K562 (cell line): ENCODE measurements around the gene TUBB4B. TPM values are rescaled to one million over a fixed set of nuclear protein-coding genes. Genes with fewer than 3 reads are reported as not detected.

Source experiments
- ETV1 ChIP-seq: fragments of 450-650 bp; conservative IDR thresholded peaks from 2 replicates; pipeline ENCODE4 v1.6.1; 2016; ENCODE audit warnings: missing genetic modification characterization, control low read depth, low read depth, missing compliant biosample characterization
- EWSR1 ChIP-seq: fragments of 450-650 bp; IDR thresholded peaks from 2 replicates; pipeline ENCODE4 v1.6.1; 2018; ENCODE audit warnings: borderline replicate concordance, mild to moderate bottlenecking, low read depth, moderate library complexity; ENCODE audit not compliant: partially characterized antibody
- HIVEP1 ChIP-seq: fragments of 250-450 bp; sonication (Bioruptor Pico); IDR thresholded peaks from 2 replicates; pipeline ENCODE4 v1.4.0; 2020; ENCODE audit warnings: mild to moderate bottlenecking
- NCOR1 ChIP-seq: fragments of 450-650 bp; IDR thresholded peaks from 2 replicates; pipeline ENCODE4 v1.6.1; 2016; ENCODE audit warnings: mild to moderate bottlenecking, moderate library complexity
- NELFE ChIP-seq: IDR thresholded peaks from 2 replicates; pipeline ENCODE4 v1.6.1; 2011; ENCODE audit warnings: mild to moderate bottlenecking; ENCODE audit not compliant: insufficient read depth, insufficient read length
- NEUROD1 ChIP-seq: fragments of 150-350 bp; IDR thresholded peaks from 2 replicates; pipeline ENCODE4 v1.6.1; 2014; ENCODE audit warnings: borderline replicate concordance, low read length, low read depth; ENCODE audit not compliant: partially characterized antibody
- SREBF2 ChIP-seq: sonication (generic); formaldehyde crosslinking; IDR thresholded peaks from 2 replicates; pipeline ENCODE4 v1.4.0; 2020; ENCODE audit warnings: mild to moderate bottlenecking, missing genetic modification reagents
- WHSC1 ChIP-seq: IDR thresholded peaks from one replicate; pipeline ENCODE4 v1.6.1; 2012; ENCODE audit warnings: low read length, control low read depth, inconsistent platforms
- ZNF217 ChIP-seq: sonication (generic); formaldehyde crosslinking; IDR thresholded peaks from 2 replicates; pipeline ENCODE4 v1.8.0; 2022; ENCODE audit warnings: mild to moderate bottlenecking, missing genetic modification reagents
- ZNF224 ChIP-seq: sonication (generic); formaldehyde crosslinking; IDR thresholded peaks from 2 replicates; pipeline ENCODE4 v1.8.0; 2022; ENCODE audit warnings: mild to moderate bottlenecking, missing genetic modification reagents
- polyA plus RNA-seq, 8 experiments: library from polyadenylated mRNA; depleted of rRNA in 4 of 8; stranded (reverse) in 5 of 8; unstranded in 3 of 8; fragments of >200 nt; fragmentation: Nextera tagmentation in 2 of 8; fragmentation: Illumina TruSeq in 1 of 8; extraction: Ambion mirVana in 2 of 8; extraction: Trizol in 1 of 8; gene quantifications; 2 replicates each; pipeline versions ENCODE4 v1.2.1 to v1.2.3, GENCODE V29; 2011 to 2014; ENCODE audit warnings: inconsistent platforms in 1 of 8, missing spikeins in 1 of 8
- total RNA-seq, 7 experiments: library from RNA; depleted of rRNA in 6 of 7; stranded (reverse); fragments of >200 nt in 6 of 7; fragmentation: Illumina TruSeq in 2 of 7; extraction: Trizol in 2 of 7; gene quantifications; 2 replicates each; pipeline versions ENCODE4 v1.2.1 to v1.2.3, GENCODE V29; 2011 to 2021; ENCODE audit warnings: low replicate concordance in 1 of 7
- TF ChIP-seq, protein P1 (sequence below): fragments of 150-350 bp; IDR thresholded peaks from 2 replicates; pipeline ENCODE4 v1.6.1; 2014; ENCODE audit warnings: low read depth, mild to moderate bottlenecking, low read length, borderline replicate concordance
- TF ChIP-seq, protein P2 (sequence below): sonication (generic); formaldehyde crosslinking; IDR thresholded peaks from 2 replicates; pipeline ENCODE4 v1.8.1; 2023; ENCODE audit warnings: mild to moderate bottlenecking, missing genetic modification reagents
- TF ChIP-seq, protein P3 (sequence below): sonication (generic); formaldehyde crosslinking; IDR thresholded peaks from 2 replicates; pipeline ENCODE4 v1.8.0; 2022; ENCODE audit warnings: mild to moderate bottlenecking, missing genetic modification reagents
- TF ChIP-seq, protein P4 (sequence below): fragments of 450-650 bp; IDR thresholded peaks from 2 replicates; pipeline ENCODE4 v1.6.1; 2016; ENCODE audit warnings: antibody characterized with exemption

TUBB4B gene
- total and polyA plus RNA-seq, 9 of the 15 experiments (the other 6 are each of a cell fraction or from before 2014, with no cell fraction given), result 24.1 to 443 (median 268) TPM

DNA sequence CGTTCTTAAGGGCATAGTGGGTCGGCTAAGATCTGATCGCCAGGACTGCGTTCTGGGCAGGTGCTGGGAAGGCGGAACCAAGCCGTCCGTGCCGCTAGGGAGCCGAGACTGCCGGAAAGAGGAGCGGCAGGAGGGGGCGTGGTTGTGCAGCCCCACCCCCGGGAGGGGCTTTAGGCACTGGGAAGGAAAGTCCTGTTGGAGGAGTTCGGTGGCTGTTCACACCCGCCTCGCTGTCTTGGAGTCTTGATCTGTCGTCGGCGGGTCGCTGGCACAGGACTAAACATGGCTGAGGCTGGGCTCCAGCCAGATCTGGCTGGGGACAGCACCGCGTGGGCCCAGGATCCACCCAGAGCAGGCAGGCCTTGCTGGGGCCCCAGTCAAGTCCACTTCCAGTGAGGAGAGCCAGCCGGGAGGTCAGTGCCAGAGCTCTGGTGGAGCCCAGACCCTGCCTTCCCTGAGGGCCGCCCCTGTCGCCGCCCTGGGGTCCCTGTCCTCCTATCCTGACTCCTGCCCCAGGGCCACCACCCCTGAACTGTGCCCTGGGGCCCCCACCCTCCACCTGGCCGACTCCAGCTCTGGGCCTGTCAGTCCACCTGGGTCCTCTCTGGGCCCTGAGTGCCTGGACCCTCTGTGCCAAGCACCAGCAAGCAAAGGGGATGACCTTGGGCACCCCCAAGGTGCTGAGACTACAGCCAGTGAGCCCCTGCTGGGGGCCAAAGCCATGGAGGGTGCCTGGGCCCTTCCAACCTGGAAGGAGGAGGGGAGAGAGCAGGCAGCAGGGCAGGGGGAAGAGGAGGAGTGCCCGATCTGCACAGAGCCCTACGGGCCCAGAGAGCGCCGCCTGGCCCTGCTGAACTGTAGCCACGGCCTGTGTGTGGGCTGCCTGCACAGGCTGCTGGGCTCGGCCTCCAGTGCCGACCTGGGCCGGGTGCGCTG lies 23.5 kb upstream of the TUBB4B start (continued):
- TF ChIP-seq WHSC1 (no peak), NELFE (no peak), HIVEP1 (CRISPR knock-in tag) (no peak), SREBF2 (CRISPR knock-in tag) (no peak), ETV1 (tag) (peak; percentile 54), ZNF217 (CRISPR knock-in tag) (no peak), EWSR1 (no peak), NEUROD1 (no peak), NCOR1 (no peak), ZNF224 (CRISPR knock-in tag) (no peak)
- TF ChIP-seq, protein P1, sequence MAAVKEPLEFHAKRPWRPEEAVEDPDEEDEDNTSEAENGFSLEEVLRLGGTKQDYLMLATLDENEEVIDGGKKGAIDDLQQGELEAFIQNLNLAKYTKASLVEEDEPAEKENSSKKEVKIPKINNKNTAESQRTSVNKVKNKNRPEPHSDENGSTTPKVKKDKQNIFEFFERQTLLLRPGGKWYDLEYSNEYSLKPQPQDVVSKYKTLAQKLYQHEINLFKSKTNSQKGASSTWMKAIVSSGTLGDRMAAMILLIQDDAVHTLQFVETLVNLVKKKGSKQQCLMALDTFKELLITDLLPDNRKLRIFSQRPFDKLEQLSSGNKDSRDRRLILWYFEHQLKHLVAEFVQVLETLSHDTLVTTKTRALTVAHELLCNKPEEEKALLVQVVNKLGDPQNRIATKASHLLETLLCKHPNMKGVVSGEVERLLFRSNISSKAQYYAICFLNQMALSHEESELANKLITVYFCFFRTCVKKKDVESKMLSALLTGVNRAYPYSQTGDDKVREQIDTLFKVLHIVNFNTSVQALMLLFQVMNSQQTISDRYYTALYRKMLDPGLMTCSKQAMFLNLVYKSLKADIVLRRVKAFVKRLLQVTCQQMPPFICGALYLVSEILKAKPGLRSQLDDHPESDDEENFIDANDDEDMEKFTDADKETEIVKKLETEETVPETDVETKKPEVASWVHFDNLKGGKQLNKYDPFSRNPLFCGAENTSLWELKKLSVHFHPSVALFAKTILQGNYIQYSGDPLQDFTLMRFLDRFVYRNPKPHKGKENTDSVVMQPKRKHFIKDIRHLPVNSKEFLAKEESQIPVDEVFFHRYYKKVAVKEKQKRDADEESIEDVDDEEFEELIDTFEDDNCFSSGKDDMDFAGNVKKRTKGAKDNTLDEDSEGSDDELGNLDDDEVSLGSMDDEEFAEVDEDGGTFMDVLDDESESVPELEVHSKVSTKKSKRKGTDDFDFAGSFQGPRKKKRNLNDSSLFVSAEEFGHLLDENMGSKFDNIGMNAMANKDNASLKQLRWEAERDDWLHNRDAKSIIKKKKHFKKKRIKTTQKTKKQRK, result no peak
- TF ChIP-seq, protein P2, sequence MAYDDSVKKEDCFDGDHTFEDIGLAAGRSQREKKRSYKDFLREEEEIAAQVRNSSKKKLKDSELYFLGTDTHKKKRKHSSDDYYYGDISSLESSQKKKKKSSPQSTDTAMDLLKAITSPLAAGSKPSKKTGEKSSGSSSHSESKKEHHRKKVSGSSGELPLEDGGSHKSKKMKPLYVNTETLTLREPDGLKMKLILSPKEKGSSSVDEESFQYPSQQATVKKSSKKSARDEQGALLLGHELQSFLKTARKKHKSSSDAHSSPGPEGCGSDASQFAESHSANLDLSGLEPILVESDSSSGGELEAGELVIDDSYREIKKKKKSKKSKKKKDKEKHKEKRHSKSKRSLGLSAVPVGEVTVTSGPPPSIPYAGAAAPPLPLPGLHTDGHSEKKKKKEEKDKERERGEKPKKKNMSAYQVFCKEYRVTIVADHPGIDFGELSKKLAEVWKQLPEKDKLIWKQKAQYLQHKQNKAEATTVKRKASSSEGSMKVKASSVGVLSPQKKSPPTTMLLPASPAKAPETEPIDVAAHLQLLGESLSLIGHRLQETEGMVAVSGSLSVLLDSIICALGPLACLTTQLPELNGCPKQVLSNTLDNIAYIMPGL, result no peak
- TF ChIP-seq, protein P3, sequence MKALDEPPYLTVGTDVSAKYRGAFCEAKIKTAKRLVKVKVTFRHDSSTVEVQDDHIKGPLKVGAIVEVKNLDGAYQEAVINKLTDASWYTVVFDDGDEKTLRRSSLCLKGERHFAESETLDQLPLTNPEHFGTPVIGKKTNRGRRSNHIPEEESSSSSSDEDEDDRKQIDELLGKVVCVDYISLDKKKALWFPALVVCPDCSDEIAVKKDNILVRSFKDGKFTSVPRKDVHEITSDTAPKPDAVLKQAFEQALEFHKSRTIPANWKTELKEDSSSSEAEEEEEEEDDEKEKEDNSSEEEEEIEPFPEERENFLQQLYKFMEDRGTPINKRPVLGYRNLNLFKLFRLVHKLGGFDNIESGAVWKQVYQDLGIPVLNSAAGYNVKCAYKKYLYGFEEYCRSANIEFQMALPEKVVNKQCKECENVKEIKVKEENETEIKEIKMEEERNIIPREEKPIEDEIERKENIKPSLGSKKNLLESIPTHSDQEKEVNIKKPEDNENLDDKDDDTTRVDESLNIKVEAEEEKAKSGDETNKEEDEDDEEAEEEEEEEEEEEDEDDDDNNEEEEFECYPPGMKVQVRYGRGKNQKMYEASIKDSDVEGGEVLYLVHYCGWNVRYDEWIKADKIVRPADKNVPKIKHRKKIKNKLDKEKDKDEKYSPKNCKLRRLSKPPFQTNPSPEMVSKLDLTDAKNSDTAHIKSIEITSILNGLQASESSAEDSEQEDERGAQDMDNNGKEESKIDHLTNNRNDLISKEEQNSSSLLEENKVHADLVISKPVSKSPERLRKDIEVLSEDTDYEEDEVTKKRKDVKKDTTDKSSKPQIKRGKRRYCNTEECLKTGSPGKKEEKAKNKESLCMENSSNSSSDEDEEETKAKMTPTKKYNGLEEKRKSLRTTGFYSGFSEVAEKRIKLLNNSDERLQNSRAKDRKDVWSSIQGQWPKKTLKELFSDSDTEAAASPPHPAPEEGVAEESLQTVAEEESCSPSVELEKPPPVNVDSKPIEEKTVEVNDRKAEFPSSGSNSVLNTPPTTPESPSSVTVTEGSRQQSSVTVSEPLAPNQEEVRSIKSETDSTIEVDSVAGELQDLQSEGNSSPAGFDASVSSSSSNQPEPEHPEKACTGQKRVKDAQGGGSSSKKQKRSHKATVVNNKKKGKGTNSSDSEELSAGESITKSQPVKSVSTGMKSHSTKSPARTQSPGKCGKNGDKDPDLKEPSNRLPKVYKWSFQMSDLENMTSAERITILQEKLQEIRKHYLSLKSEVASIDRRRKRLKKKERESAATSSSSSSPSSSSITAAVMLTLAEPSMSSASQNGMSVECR, result peak; percentile 35; the same call in 1 of the 2 replicates
- TF ChIP-seq, protein P4, sequence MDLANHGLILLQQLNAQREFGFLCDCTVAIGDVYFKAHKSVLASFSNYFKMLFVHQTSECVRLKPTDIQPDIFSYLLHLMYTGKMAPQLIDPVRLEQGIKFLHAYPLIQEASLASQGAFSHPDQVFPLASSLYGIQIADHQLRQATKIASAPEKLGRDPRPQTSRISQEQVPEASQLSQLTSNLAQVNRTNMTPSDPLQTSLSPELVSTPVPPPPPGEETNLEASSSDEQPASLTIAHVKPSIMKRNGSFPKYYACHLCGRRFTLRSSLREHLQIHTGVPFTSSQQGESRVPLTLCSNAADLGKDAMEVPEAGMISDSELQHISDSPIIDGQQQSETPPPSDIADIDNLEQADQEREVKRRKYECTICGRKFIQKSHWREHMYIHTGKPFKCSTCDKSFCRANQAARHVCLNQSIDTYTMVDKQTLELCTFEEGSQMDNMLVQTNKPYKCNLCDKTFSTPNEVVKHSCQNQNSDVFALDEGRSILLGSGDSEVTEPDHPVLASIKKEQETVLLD, result no peak; the same call in 1 of the 2 replicates
